Measurements from ENCODE around the gene IFT81. TPM values are rescaled to one million over a fixed set of nuclear protein-coding genes. Genes with fewer than 3 reads are reported as not detected.

The IFT81 gene
- polyA plus RNA-seq, 2 of the 4 experiments (the other 2 are of a cell fraction) = 40.7 to 73.4 TPM

GRCh38 chr12:110246636-110247339 is 122.6 kb downstream of the IFT81 start (continued):
- no peak for TF ChIP-seq HMGXB4 (CRISPR knock-in tag; IDR thresholded peaks at IDR 0.05; ENCODE audit: borderline replicate concordance)
- TF ChIP-seq HEYL (CRISPR knock-in tag; IDR thresholded peaks at IDR 0.05) = no peak
- TF ChIP-seq HOXB13 (CRISPR knock-in tag; IDR thresholded peaks at IDR 0.05; ENCODE audit: low read depth) = no peak
- TF ChIP-seq ZNF302 (CRISPR knock-in tag; IDR thresholded peaks at IDR 0.05) = 0 out of 2 replicates have a peak, but pooled peaks have one; percentile 15

- Histone ChIP-seq H3K4me1 (peaks cover 76% of the 10 kb centered on the region), H3K9me3 (0 out of 3 replicates have a peak, but pooled peaks cover 2% of the 10 kb centered on the region), H3K4me3 (0 out of 3 replicates have a peak overlapping the region, but pooled peaks have one; percentile 6), H3K4me2 (peak overlapping the region; percentile 89), H3K27ac (peak overlapping the region; percentile 96 to 97)
- peak; percentile 90 to 99 for DNase-seq (ENCODE audit: low read depth in 1 of 2, low spot score in 1 of 2)
- ChIA-PET POLR2A (interaction anchor here (0.5 to 2.1 kb wide), 11 partner anchors 9 to 138 kb away, joined by 3 to 40 read pairs (median 4); partner anchors contain the start of genes ATP2A2 and IFT81), CTCF (interaction anchor here (0.7 to 13.6 kb wide), 6 partner anchors 20 to 202 kb away, joined by 3 to 100 read pairs (median 8); partner anchors contain the start of genes ARPC3 and ATP2A2)
- WGBS (ENCODE audit: missing lambda C conversion rate) = 3% methylated on average over 14 of the region's 14 CpGs
- peak; percentile 95 for FAIRE-seq
- peak; percentile 87 to 89 for ATAC-seq
- TF ChIP-seq KDM1A (IDR thresholded peaks at IDR 0.05; ENCODE audit: low read depth) = no peak
- no peak for TF ChIP-seq HDAC2 (IDR thresholded peaks at IDR 0.05)
- TF ChIP-seq JUN (IDR thresholded peaks at IDR 0.05) = peak; percentile 78 to 82
- TF ChIP-seq MAX (IDR thresholded peaks at IDR 0.05) = peak; percentile 81
- TF ChIP-seq BCL3 (IDR thresholded peaks at IDR 0.05) = peak; percentile 70
- TF ChIP-seq SREBF2 (IDR thresholded peaks at IDR 0.05) = no peak
- TF ChIP-seq E2F6 (IDR thresholded peaks at IDR 0.05; ENCODE audit: borderline replicate concordance, low read depth) = peak; percentile 18; the same call in 1 of the 2 replicates
- TF ChIP-seq HOXB5 (CRISPR knock-in tag; IDR thresholded peaks at IDR 0.05) = no peak
- TF ChIP-seq CHD4 (IDR thresholded peaks at IDR 0.05; ENCODE audit: borderline replicate concordance) = no peak
- TF ChIP-seq HOXA7 (CRISPR knock-in tag; IDR thresholded peaks at IDR 0.05) = no peak
- TF ChIP-seq GATA3 (IDR thresholded peaks at IDR 0.05; ENCODE audit: borderline replicate concordance) = peak; percentile 88
- no peak for TF ChIP-seq CHD2 (IDR thresholded peaks at IDR 0.05; ENCODE audit: low read length, partially characterized antibody)
- TF ChIP-seq REST (IDR thresholded peaks at IDR 0.05) = no peak
- TF ChIP-seq SMC3 (IDR thresholded peaks at IDR 0.05) = peak; percentile 54; the same call in 2 of the 3 replicates
- TF ChIP-seq NPAS2 (CRISPR knock-in tag; IDR thresholded peaks at IDR 0.05; ENCODE audit: borderline replicate concordance) = no peak
- TF ChIP-seq ZC3H11A (IDR thresholded peaks at IDR 0.05) = no peak
- peak in 1 of 2 experiments; percentile 68; a peak in 2 of 4 replicates for TF ChIP-seq CEBPB (IDR thresholded peaks at IDR 0.05)
- TF ChIP-seq MAZ (IDR thresholded peaks at IDR 0.05; ENCODE audit: borderline replicate concordance, low read depth, low read length) = 0 out of 2 replicates have a peak, but pooled peaks have one; percentile 19
- no peak for TF ChIP-seq ZFP36 (IDR thresholded peaks at IDR 0.05; ENCODE audit: borderline replicate concordance, partially characterized antibody)
- peak; percentile 63; the same call in 1 of the 2 replicates for TF ChIP-seq JUNB (IDR thresholded peaks at IDR 0.05)
- peak in 1 of 2 experiments; percentile 62 for TF ChIP-seq RAD21 (conservative IDR thresholded peaks at IDR 0.05 in 1 of 2, IDR thresholded peaks at IDR 0.05 in 1 of 2)
- TF ChIP-seq TP53 (CRISPR knock-in tag; IDR thresholded peaks at IDR 0.05) = no peak
- TF ChIP-seq NR3C1 (IDR thresholded peaks at IDR 0.05) = no peak
These were observed 123.4 kb downstream of the IFT81 start for GRCh38 chr12:110247340-110248095.
